Measurements from ENCODE around the gene COL1A2. TPM values are rescaled to one million over a fixed set of nuclear protein-coding genes. Genes with fewer than 3 reads are reported as not detected.

Gene COL1A2
- total RNA-seq, 1 experiment from 2014 or later, result 3.0 TPM

- ATAC-seq (no peak), DNase-seq (ENCODE audit: low read depth, low spot score) (no peak)
- CTCF ChIA-PET, result no interaction called here
- intact Hi-C loops (cut with micrococcal nuclease), result no loop called here
- H4K20me1 ChIP-seq (ENCODE audit: insufficient read depth), result no peaks in the 10 kb centered on the region
- TF ChIP-seq ELF1 (IDR thresholded peaks at IDR 0.05; ENCODE audit: borderline replicate concordance, low read depth) (no peak), POLR2AphosphoS5 (IDR thresholded peaks at IDR 0.05; ENCODE audit: low read depth, low read length) (no peak), JUND (IDR thresholded peaks at IDR 0.05) (no peak), CEBPB (IDR thresholded peaks at IDR 0.05; ENCODE audit: low read depth) (no peak), ZNF274 (IDR thresholded peaks at IDR 0.05; ENCODE audit: low read depth, low read length) (no peak), REST (IDR thresholded peaks at IDR 0.05; ENCODE audit: low read depth) (no peak), EZH2phosphoT487 (IDR thresholded peaks at IDR 0.05; ENCODE audit: borderline replicate concordance) (no peak), SIN3A (IDR thresholded peaks at IDR 0.05; ENCODE audit: low read depth) (no peak), POLR2A (IDR thresholded peaks at IDR 0.05; ENCODE audit: borderline replicate concordance, extremely low read depth, insufficient read depth, insufficient read length) (no peak), RAD21 (IDR thresholded peaks at IDR 0.05; ENCODE audit: low read depth) (no peak), ZFX (IDR thresholded peaks at IDR 0.05) (no peak), EZH2 (IDR thresholded peaks at IDR 0.05) (no peak)
- TF ChIP-seq, protein P1, sequence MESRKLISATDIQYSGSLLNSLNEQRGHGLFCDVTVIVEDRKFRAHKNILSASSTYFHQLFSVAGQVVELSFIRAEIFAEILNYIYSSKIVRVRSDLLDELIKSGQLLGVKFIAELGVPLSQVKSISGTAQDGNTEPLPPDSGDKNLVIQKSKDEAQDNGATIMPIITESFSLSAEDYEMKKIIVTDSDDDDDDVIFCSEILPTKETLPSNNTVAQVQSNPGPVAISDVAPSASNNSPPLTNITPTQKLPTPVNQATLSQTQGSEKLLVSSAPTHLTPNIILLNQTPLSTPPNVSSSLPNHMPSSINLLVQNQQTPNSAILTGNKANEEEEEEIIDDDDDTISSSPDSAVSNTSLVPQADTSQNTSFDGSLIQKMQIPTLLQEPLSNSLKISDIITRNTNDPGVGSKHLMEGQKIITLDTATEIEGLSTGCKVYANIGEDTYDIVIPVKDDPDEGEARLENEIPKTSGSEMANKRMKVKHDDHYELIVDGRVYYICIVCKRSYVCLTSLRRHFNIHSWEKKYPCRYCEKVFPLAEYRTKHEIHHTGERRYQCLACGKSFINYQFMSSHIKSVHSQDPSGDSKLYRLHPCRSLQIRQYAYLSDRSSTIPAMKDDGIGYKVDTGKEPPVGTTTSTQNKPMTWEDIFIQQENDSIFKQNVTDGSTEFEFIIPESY (IDR thresholded peaks at IDR 0.05; ENCODE audit: extremely low read depth, insufficient replicate concordance, low read length), result no peak
- TF ChIP-seq, protein P2, sequence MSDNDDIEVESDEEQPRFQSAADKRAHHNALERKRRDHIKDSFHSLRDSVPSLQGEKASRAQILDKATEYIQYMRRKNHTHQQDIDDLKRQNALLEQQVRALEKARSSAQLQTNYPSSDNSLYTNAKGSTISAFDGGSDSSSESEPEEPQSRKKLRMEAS (IDR thresholded peaks at IDR 0.05), result no peak
- H3K9me2 ChIP-seq (ENCODE audit: insufficient read depth), result no peaks in the 10 kb centered on the region; the same call in 1 of the 2 replicates
- POLR2A ChIA-PET, result no interaction called here
- H2AFZ ChIP-seq (ENCODE audit: low read depth, low read length, poor library complexity, severe bottlenecking), result no peak overlapping the region
- H3K36me3 ChIP-seq (ENCODE audit: control insufficient read depth in 1 of 2, insufficient read depth in 2 of 2, low read length in 2 of 2), result no peaks in the 10 kb centered on the region
- H3K9ac ChIP-seq (ENCODE audit: low read length), result no peak overlapping the region
- RAD21 ChIA-PET (ENCODE audit: low non-redundant PET in 1 of 2, low total read pairs in 2 of 2, uncharacterized antibody in 2 of 2, unreplicated experiment in 2 of 2), result no interaction called here
- no peaks in the 10 kb centered on the region for H3K4me1 ChIP-seq (ENCODE audit: control insufficient read depth in 1 of 2, insufficient read depth in 2 of 2, low read length in 2 of 2)
- no peaks in the 10 kb centered on the region for H3K27me3 ChIP-seq (ENCODE audit: insufficient read depth, low read length)
- H3K4me3 ChIP-seq (replicated peaks in 1 of 2; ENCODE audit: low read depth in 1 of 2, low read length in 2 of 2), result no peak overlapping the region
- no peaks in the 10 kb centered on the region for H3K9me3 ChIP-seq (ENCODE audit: control insufficient read depth in 1 of 2, insufficient read depth in 1 of 2, low read depth in 1 of 2, low read length in 2 of 2)
- H3K79me2 ChIP-seq (ENCODE audit: insufficient read depth, low read length), result no peaks in the 10 kb centered on the region
- H3K4me2 ChIP-seq (ENCODE audit: low read length), result no peak overlapping the region
- no TSS peak for BruUV-seq (replicated peaks)
- H3K27ac ChIP-seq (ENCODE audit: low read depth, low read length), result no peak overlapping the region
Observed at GRCh38 chr7:94423863-94424735, 29.4 kb downstream of the COL1A2 start.

All from HCT116 (cell line).